ENCODE results near the gene PIK3CD.
"Not testable (repeated sequence)": the region's sequence is repeated elsewhere in the genome, so short reads cannot be mapped to it uniquely, and the experiment has no call there.

The PIK3CD gene

DNA sequence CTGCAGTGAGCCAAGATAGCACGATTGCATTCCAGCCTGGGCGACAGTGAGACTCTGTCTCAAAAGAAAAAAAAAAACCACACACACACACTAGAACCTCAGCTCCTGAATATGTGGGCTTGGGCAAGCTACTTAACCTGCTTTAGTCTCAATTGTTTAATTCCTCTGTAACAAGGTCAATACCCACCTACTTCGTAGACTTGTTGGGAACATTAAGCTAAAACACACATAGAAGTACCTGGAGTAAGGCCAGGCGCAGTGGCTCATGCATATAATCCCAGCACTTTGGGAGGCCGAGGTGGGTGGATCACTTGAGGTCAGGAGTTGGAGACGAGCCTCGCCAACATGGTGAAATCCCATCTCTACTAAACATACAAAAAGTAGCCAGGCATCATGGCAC lies 95.1 kb downstream of the PIK3CD start:
- H3K27me3 Mint-ChIP-seq (ENCODE audit: low read depth) = no peaks in the 10 kb centered on the region
- H3K4me1 Mint-ChIP-seq (ENCODE audit: low read depth) = peaks cover 2% of the 10 kb centered on the region
- peaks cover 42% of the 10 kb centered on the region for H3K36me3 Mint-ChIP-seq (ENCODE audit: low read depth)
- H3K4me3 Mint-ChIP-seq = no peak overlapping the region
- H3K27ac Mint-ChIP-seq = no peak overlapping the region
- no peak for DNase-seq (ENCODE audit: low spot score)
- no peaks in the 10 kb centered on the region for H3K9me3 Mint-ChIP-seq

DNA sequence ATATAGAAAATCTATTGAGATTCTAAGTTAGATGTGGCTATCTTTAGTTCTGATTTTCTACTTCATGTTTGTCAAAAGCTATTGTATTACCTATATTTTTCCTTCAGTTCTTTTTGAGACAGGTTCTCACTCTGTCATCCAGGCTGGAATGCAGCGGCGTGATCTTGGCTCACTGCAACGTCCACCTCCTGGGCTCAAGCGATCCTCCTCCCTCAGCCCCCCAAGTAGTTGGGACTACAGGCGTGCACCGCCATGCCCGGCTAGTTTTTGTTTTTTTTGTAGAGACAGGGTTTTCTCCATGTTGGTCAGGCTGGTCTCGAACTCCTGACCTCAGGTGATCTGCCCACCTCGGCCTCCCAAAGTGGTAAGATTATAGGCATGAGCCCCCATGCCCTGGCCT lies 96.9 kb downstream of the PIK3CD start:
- not testable (repeated sequence) for H3K27me3 Mint-ChIP-seq (ENCODE audit: low read depth); H3K27ac Mint-ChIP-seq; H3K4me3 Mint-ChIP-seq; DNase-seq (ENCODE audit: low spot score); H3K4me1 Mint-ChIP-seq (ENCODE audit: low read depth); H3K9me3 Mint-ChIP-seq
- peaks cover 39% of the 10 kb centered on the region for H3K36me3 Mint-ChIP-seq (ENCODE audit: low read depth)

DNA sequence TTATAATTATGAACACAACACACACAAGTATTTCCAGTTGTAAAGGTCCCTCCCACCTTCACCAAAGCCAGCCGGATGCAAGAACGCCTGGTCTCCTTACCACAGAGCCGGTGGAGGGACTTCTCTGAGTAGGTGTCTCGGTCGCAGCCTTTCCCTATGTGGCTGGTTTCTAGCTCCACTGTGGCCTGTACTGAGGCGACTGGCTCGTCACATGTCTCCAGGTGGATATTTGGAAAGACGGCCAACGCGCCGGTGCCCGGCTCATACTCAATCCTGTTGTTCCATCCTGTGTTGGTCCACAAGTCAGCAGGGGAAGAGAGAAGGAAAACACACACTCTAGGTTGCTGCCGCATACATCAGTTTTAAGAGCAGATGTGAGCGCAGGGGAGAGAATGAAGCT lies 97.8 kb downstream of the PIK3CD start:
- Mint-ChIP-seq H3K27me3 (ENCODE audit: low read depth) (no peaks in the 10 kb centered on the region), H3K9me3 (no peaks in the 10 kb centered on the region), H3K36me3 (ENCODE audit: low read depth) (peaks cover 36% of the 10 kb centered on the region), H3K4me1 (ENCODE audit: low read depth) (peaks cover 2% of the 10 kb centered on the region), H3K4me3 (no peak overlapping the region), H3K27ac (no peak overlapping the region)
- DNase-seq (ENCODE audit: low spot score) = no peak

DNA sequence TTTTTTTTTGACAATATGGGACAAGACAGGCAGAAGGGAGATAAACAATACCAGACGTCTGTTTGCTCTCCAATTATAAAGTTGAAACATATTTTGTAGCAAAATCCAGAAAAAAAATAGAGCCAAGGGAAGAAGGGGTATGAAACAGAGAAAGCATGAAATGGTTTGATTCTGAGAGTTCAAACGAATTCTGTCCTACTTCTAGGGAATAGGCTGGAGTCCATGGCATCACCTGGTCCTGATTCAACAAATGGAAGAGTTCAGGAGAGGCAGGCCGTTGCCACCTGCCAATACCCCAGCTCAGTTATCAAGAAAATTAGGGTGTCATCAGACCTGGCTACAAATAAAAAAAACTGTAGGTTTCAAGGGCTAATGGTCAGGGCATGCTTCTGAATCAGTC lies 100.4 kb downstream of the PIK3CD start:
- Mint-ChIP-seq H3K9me3 (no peaks in the 10 kb centered on the region), H3K36me3 (ENCODE audit: low read depth) (peaks cover 38% of the 10 kb centered on the region), H3K4me3 (no peak overlapping the region)

DNA sequence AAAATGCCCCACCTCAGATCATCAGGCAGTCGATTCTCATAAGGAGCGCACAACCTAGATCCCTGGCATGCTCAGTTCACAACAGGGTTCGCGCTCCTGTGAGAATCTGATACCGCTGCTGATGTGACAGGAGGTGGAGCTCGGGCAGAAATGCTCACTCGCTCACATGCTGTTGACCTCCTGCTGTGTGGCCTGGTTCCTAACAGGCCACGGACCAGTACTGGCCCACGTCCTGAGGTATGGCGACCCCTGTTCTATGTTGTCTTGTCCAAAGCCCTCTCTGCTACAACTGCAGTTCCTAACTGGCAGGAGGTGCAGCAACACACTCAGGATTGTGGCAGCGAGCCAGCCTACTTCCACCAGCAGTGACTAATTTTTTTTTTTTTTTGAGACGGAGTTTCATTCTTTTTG lies 101.6 kb downstream of the PIK3CD start:
- Mint-ChIP-seq H3K36me3 (ENCODE audit: low read depth) (peaks cover 36% of the 10 kb centered on the region), H3K27me3 (ENCODE audit: low read depth) (no peaks in the 10 kb centered on the region), H3K4me3 (no peak overlapping the region), H3K9me3 (no peaks in the 10 kb centered on the region), H3K4me1 (ENCODE audit: low read depth) (peaks cover 2% of the 10 kb centered on the region), H3K27ac (no peak overlapping the region)
- DNase-seq (ENCODE audit: low spot score) = no peak

More for the DNA sequence above, 100.4 kb downstream of the PIK3CD start:
- Mint-ChIP-seq H3K27me3 (ENCODE audit: low read depth) (no peaks in the 10 kb centered on the region), H3K27ac (no peak overlapping the region), H3K4me1 (ENCODE audit: low read depth) (peaks cover 2% of the 10 kb centered on the region)
- no peak for DNase-seq (ENCODE audit: low spot score)

DNA sequence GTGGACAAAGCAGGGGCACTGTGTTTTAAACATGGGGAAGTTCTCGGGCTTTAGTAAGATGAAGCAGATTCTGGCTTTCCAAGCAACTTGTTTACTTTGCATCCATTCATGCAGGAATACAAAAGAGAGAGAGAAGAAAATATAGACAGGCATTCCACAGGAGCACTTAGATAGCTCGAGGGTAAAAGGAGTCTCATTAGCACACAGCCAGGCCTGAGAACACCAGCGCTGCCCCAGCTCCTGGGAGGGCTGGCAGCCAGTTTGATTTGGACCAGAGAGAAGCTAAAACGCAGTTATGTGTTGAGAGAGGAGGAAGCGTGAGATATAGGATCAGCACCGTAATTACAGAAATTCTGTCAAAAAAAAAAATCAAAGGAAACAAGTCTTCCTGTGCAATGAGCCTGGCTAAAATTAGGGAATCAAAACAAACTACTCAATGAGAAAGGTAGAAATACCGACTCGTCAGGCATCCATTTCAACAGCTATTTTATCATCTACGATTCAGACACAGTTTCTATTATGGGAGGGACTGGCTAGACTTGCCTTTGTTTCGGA lies 104.0 kb downstream of the PIK3CD start:
- no peak overlapping the region for H3K27ac Mint-ChIP-seq
- DNase-seq (ENCODE audit: low spot score) = no peak
- H3K9me3 Mint-ChIP-seq = no peaks in the 10 kb centered on the region
- no peaks in the 10 kb centered on the region for H3K27me3 Mint-ChIP-seq (ENCODE audit: low read depth)
- no peak overlapping the region for H3K4me3 Mint-ChIP-seq
- H3K4me1 Mint-ChIP-seq (ENCODE audit: low read depth) = peaks cover 2% of the 10 kb centered on the region
- peaks cover 21% of the 10 kb centered on the region for H3K36me3 Mint-ChIP-seq (ENCODE audit: low read depth)

DNA sequence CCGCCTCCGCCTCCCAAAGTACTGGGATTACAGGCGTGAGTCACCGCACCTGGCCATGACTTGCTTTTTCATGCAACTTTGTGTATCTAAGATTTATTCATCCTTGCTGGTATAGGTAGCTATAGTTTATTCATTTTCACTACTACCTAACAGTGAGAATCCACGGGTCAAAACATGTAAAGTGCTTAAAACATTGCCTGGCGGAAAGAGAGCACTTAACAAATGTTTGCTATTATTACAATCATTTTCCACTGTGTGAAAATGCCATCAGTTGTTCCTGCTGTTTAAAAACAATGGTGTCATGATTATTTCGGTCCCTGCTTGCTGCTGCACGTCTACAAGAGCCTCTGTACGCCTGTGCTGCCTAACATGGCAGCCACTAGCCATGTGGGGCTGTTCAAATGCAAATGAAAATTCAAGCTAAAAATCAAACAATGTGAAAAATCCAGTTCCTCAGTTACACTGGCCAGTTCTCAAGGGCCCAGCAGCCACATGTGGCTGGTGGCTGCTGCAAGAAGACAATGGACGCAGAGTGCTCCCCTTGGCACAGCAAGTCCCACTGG lies 107.1 kb downstream of the PIK3CD start:
- Mint-ChIP-seq H3K36me3 (ENCODE audit: low read depth) (peaks cover 6% of the 10 kb centered on the region), H3K27ac (no peak overlapping the region), H3K4me1 (ENCODE audit: low read depth) (no peaks in the 10 kb centered on the region), H3K9me3 (no peaks in the 10 kb centered on the region), H3K27me3 (ENCODE audit: low read depth) (no peaks in the 10 kb centered on the region), H3K4me3 (no peak overlapping the region)
- no peak for DNase-seq (ENCODE audit: low spot score)

DNA sequence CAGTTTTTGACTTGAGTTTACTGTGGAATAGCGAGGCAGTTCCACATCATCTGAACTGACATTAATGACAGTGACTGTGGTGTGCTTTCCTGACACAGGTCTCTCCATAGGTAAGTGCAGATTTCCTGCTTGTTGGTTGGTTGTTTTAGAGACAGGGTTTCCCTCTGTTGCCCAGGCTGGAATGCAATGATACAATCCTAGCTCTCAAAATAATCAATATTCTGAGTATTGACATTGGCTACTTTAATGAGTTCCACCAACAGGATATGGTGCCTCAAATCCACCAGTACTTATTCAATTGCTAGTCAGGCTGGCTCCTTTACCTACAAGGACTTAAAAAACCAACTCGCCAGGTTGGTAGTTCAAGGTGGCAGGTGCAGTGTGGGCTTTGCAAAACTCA lies 108.4 kb downstream of the PIK3CD start:
- H3K4me3 Mint-ChIP-seq = no peak overlapping the region
- H3K4me1 Mint-ChIP-seq (ENCODE audit: low read depth) = peaks cover 1% of the 10 kb centered on the region
- H3K36me3 Mint-ChIP-seq (ENCODE audit: low read depth) = peaks cover 4% of the 10 kb centered on the region
- H3K27me3 Mint-ChIP-seq (ENCODE audit: low read depth) = no peaks in the 10 kb centered on the region
- no peak overlapping the region for H3K27ac Mint-ChIP-seq
- H3K9me3 Mint-ChIP-seq = no peaks in the 10 kb centered on the region
- DNase-seq (ENCODE audit: low spot score) = no peak

DNA sequence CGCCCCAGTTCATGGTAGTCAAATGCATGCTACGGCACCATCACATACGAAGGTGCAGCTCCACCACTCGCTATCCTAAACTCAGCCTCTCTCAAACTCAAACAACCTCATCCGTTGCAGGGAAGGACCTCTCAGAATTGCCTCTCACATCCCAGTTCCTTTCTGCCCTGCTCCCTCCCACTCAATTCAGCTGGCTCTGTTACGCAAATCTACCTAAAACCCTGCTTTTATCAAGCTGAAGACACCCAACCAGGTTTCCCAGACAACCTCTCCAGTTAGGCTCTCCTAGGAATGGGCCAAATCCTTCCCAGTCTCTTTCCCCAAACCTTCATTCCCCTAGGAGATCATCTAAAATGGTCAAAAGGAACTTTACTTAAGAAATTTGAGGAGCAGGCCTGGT lies 109.3 kb downstream of the PIK3CD start:
- H3K9me3 Mint-ChIP-seq = no peaks in the 10 kb centered on the region
- H3K4me1 Mint-ChIP-seq (ENCODE audit: low read depth) = peaks cover 1% of the 10 kb centered on the region
- no peak for DNase-seq (ENCODE audit: low spot score)
- H3K27ac Mint-ChIP-seq = no peak overlapping the region
- H3K36me3 Mint-ChIP-seq (ENCODE audit: low read depth) = peaks cover 1% of the 10 kb centered on the region
- no peaks in the 10 kb centered on the region for H3K27me3 Mint-ChIP-seq (ENCODE audit: low read depth)
- H3K4me3 Mint-ChIP-seq = no peak overlapping the region

DNA sequence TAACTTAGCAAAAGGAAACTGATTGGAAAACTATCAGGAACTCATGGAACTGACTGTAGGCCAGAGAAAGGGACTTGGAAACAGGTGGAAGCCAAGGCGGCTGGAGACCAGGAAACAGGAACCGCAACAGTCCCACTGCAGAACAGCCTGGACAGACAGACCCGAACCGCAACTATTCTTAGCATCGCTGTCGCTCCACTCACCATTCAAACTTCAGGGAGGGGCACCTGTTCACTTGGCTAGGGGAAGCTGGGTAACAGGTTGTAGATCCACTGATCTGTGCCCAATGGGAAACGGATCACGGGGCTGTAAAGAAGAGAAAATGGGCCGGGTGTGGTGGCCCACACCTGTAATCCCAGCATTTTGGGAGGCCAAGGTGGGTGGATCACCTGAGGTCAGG lies 110.3 kb downstream of the PIK3CD start:
- DNase-seq (ENCODE audit: low spot score) = no peak
- no peak overlapping the region for H3K27ac Mint-ChIP-seq
- H3K36me3 Mint-ChIP-seq (ENCODE audit: low read depth) = peaks cover 1% of the 10 kb centered on the region
- H3K4me3 Mint-ChIP-seq = no peak overlapping the region
- no peaks in the 10 kb centered on the region for H3K9me3 Mint-ChIP-seq
- H3K4me1 Mint-ChIP-seq (ENCODE audit: low read depth) = peaks cover 1% of the 10 kb centered on the region
- H3K27me3 Mint-ChIP-seq (ENCODE audit: low read depth) = no peaks in the 10 kb centered on the region

DNA sequence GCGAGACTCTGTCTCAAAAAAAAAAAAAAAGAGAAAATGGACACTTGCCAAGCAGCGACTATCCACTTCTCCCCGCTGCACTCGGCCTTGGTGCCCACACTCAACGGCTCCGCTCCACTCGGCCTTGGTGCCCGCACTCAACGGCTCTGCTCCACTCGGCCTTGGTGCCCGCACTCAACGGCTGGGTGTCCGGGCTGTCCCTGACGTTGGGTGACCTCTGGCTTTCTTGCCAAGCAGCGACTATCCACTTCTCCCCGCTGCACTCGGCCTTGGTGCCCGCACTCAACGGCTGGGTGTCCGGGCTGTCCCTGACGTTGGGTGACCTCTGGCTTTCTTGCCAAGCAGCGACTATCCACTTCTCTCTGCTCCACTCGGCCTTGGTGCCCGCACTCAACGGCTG lies 110.9 kb downstream of the PIK3CD start:
- H3K27me3 Mint-ChIP-seq (ENCODE audit: low read depth); H3K27ac Mint-ChIP-seq; H3K4me3 Mint-ChIP-seq; H3K36me3 Mint-ChIP-seq (ENCODE audit: low read depth); DNase-seq (ENCODE audit: low spot score); H3K9me3 Mint-ChIP-seq; H3K4me1 Mint-ChIP-seq (ENCODE audit: low read depth): not testable (repeated sequence)

DNA sequence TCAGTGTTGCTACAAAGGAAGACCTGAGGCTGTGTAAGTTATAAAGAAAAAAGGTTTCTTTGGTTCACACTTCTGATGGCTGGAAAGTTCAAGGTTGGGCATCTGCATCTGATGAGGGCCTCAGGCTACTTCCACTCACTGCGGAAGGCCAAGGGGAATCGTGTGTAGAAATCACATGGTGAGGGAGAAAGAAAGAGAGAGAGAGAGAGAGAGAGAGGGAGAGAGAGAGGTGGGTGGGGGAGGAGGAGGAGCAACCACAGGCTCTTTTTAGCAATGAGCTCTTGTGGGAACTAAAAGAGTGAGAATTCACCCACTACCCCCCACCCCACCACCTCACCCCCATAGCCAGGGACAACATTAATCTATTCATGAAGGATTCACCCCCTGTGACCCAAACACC lies 112.4 kb downstream of the PIK3CD start:
- no peak for DNase-seq (ENCODE audit: low spot score)
- Mint-ChIP-seq H3K9me3 (no peaks in the 10 kb centered on the region), H3K4me1 (ENCODE audit: low read depth) (peaks cover 3% of the 10 kb centered on the region), H3K27ac (no peak overlapping the region), H3K4me3 (no peak overlapping the region), H3K36me3 (ENCODE audit: low read depth) (peaks cover 1% of the 10 kb centered on the region), H3K27me3 (ENCODE audit: low read depth) (no peaks in the 10 kb centered on the region)

DNA sequence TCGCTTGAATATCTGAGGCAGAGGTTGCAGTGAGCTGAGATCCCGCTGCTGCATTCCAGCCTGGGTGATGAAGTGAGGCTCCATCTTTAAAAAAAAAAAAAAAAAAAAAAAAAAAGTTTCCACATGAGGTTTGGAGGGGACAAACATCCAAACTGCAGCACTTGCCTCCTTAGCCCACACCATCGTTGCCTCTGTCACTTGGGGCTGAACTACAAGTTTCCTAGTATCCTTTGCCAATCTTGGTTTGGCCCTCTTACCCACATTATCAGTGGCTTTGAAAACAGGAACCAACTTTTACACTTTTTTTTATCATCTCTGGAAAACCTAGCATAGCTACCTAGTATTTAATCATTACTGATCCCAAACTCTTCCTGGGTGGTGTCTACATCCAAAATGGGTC lies 113.0 kb downstream of the PIK3CD start:
- Mint-ChIP-seq H3K4me1 (ENCODE audit: low read depth) (peaks cover 3% of the 10 kb centered on the region), H3K27ac (no peak overlapping the region), H3K4me3 (no peak overlapping the region), H3K27me3 (ENCODE audit: low read depth) (no peaks in the 10 kb centered on the region), H3K36me3 (ENCODE audit: low read depth) (peaks cover 1% of the 10 kb centered on the region), H3K9me3 (no peaks in the 10 kb centered on the region)
- DNase-seq (ENCODE audit: low spot score) = no peak

DNA sequence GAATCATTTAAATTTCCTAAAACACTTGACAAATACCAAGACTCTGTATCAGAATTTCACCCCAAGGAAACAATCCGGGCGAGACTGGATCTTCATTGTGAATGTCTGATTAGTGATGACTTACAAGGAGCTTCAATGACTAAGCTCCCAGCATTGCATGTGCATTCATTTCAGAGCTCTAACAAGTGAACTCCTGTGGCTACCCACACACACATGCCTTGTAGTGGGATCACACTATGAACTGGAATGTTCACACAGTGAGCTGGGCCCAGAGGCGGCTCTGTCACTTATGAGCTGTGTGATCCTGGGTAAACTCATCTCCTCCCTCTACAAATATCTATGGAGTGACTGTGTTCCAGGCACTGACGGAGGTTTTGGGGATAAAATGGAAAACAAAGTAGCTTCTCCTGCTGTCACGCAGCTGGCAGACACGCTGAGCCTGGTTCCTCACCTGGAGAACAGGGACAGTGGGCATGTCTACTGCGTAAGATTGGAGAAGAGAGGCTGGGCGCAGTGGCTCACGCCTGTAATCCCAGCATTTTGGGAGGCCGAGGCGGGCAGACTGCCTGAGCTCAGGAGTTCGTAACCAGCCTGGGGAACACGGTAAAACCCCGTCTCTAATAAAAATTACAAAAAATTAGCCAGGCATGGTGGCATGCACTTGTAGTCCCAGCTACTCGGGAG lies 115.4 kb downstream of the PIK3CD start:
- Mint-ChIP-seq H3K36me3 (ENCODE audit: low read depth) (peaks cover 6% of the 10 kb centered on the region), H3K4me1 (ENCODE audit: low read depth) (peaks cover 3% of the 10 kb centered on the region), H3K27me3 (ENCODE audit: low read depth) (no peaks in the 10 kb centered on the region), H3K27ac (no peak overlapping the region), H3K4me3 (no peak overlapping the region), H3K9me3 (no peaks in the 10 kb centered on the region)
- DNase-seq (ENCODE audit: low spot score) = no peak

Measured in T-helper 2 cell treated with Interferon-gamma antibody and Interleukin-4, amounts not matched to agents 5 μg/mL and 100 μg/mL, for 36 hours (primary cell).